Muscle layer of duodenum (tissue), 2 donors: ENCODE measurements around the gene FAM241B.

Experiments
- H3K27ac ChIP-seq: one replicate; pipeline ENCODE4 v1.7.0; 2013; ENCODE audit warnings: mild to moderate bottlenecking, low read length
- H3K27me3 ChIP-seq: one replicate; pipeline ENCODE4 v1.7.0; 2013; ENCODE audit warnings: low read depth, mild to moderate bottlenecking, control low read depth, low read length
- H3K36me3 ChIP-seq, 2 donors: one replicate each; pipeline ENCODE4 v1.7.0; 2013; ENCODE audit warnings: low read length in 2 of 2, control low read depth in 1 of 2, mild to moderate bottlenecking in 1 of 2; ENCODE audit not compliant: insufficient read depth in 2 of 2, control insufficient read depth in 1 of 2
- H3K4me1 ChIP-seq, 2 donors: one replicate each; pipeline ENCODE4 v1.7.0; 2013; ENCODE audit warnings: low read length in 2 of 2, mild to moderate bottlenecking in 2 of 2, control low read depth in 1 of 2, moderate library complexity in 1 of 2; ENCODE audit not compliant: insufficient read depth in 2 of 2, control insufficient read depth in 1 of 2
- H3K4me3 ChIP-seq, 2 donors: one replicate each; pipeline ENCODE4 v1.7.0; 2013; ENCODE audit warnings: low read length in 2 of 2, low read depth in 1 of 2, mild to moderate bottlenecking in 1 of 2
- H3K9me3 ChIP-seq, 2 donors: one replicate each; pipeline ENCODE4 v1.7.0; 2013; ENCODE audit warnings: low read length in 2 of 2, control low read depth in 1 of 2, mild to moderate bottlenecking in 1 of 2; ENCODE audit not compliant: control insufficient read depth in 1 of 2
- donor health status: healthy.

The FAM241B gene

GRCh38 chr10:69679736-69680135, 49.7 kb downstream of the FAM241B start:
- no peak overlapping the region for H3K27ac ChIP-seq
- no peak overlapping the region for H3K4me3 ChIP-seq
- no peaks in the 10 kb centered on the region for H3K36me3 ChIP-seq
- no peaks in the 10 kb centered on the region for H3K27me3 ChIP-seq
- no peaks in the 10 kb centered on the region for H3K9me3 ChIP-seq
- H3K4me1 ChIP-seq: no peaks in the 10 kb centered on the region

GRCh38 chr10:69680610-69681009, 50.6 kb downstream of the FAM241B start:
- Histone ChIP-seq H3K4me3 (no peak overlapping the region), H3K27ac (no peak overlapping the region), H3K4me1 (no peaks in the 10 kb centered on the region), H3K9me3 (no peaks in the 10 kb centered on the region), H3K36me3 (no peaks in the 10 kb centered on the region), H3K27me3 (no peaks in the 10 kb centered on the region)

GRCh38 chr10:69681436-69681835, 51.4 kb downstream of the FAM241B start:
- H3K9me3 ChIP-seq: no peaks in the 10 kb centered on the region
- H3K4me1 ChIP-seq: no peaks in the 10 kb centered on the region
- H3K27me3 ChIP-seq: no peaks in the 10 kb centered on the region
- no peak overlapping the region for H3K4me3 ChIP-seq
- no peak overlapping the region for H3K27ac ChIP-seq
- no peaks in the 10 kb centered on the region for H3K36me3 ChIP-seq

- H3K27me3 ChIP-seq: no peaks in the 10 kb centered on the region
- H3K4me3 ChIP-seq: no peak overlapping the region
- H3K36me3 ChIP-seq: no peaks in the 10 kb centered on the region
- H3K27ac ChIP-seq: no peak overlapping the region
- no peaks in the 10 kb centered on the region for H3K4me1 ChIP-seq
- H3K9me3 ChIP-seq: no peaks in the 10 kb centered on the region
Measured at GRCh38 chr10:69682955-69683474, 53.0 kb downstream of the FAM241B start.
